Hypothalamus (tissue), 51 donors: ENCODE results near the gene RAP1GAP2.
"Not testable (repeated sequence)": the region's sequence is repeated elsewhere in the genome, so short reads cannot be mapped to it uniquely, and the experiment has no call there.

Experiments
- DNase-seq, 51 donors: peaks; one replicate each; lab custom pipeline; 2025; lab: John Stamatoyannopoulos, UW

Gene RAP1GAP2

GRCh38 chr17:3008336-3009288 lies 212.4 kb downstream of the RAP1GAP2 start:
- no peak for DNase-seq

- no peak for DNase-seq
Measured at GRCh38 chr17:3009411-3009920, 213.2 kb downstream of the RAP1GAP2 start.

- no peak for DNase-seq
Measured at GRCh38 chr17:3011891-3012290, 215.7 kb downstream of the RAP1GAP2 start.

- peak in 42 of 51 donors; percentile 6 to 77 (median 38) for DNase-seq
Measured at GRCh38 chr17:3012926-3013581, 216.8 kb downstream of the RAP1GAP2 start.

GRCh38 chr17:3015890-3016289 lies 219.7 kb downstream of the RAP1GAP2 start:
- DNase-seq = no peak

GRCh38 chr17:3017936-3018335 lies 221.7 kb downstream of the RAP1GAP2 start:
- no peak for DNase-seq

GRCh38 chr17:3019761-3020160 lies 223.5 kb downstream of the RAP1GAP2 start:
- DNase-seq = peak in 1 of 51 donors; percentile 12

GRCh38 chr17:3020381-3020780 lies 224.1 kb downstream of the RAP1GAP2 start:
- DNase-seq = no peak

- DNase-seq = no peak
Measured at GRCh38 chr17:3022197-3022596, 226.0 kb downstream of the RAP1GAP2 start.

GRCh38 chr17:3024346-3024745 lies 228.1 kb downstream of the RAP1GAP2 start:
- DNase-seq = no peak

- DNase-seq = no peak
Measured at GRCh38 chr17:3025421-3026124, 229.3 kb downstream of the RAP1GAP2 start.

GRCh38 chr17:3026125-3026855 lies 230.1 kb downstream of the RAP1GAP2 start:
- no peak for DNase-seq

GRCh38 chr17:3026856-3027751 lies 230.9 kb downstream of the RAP1GAP2 start:
- DNase-seq = no peak

GRCh38 chr17:3027786-3028532 lies 231.7 kb downstream of the RAP1GAP2 start:
- DNase-seq = no peak

- DNase-seq = no peak
Measured at GRCh38 chr17:3029213-3029913, 233.1 kb downstream of the RAP1GAP2 start.

- no peak for DNase-seq
Measured at GRCh38 chr17:3030096-3030495, 233.9 kb downstream of the RAP1GAP2 start.

- DNase-seq = not testable (repeated sequence)
Measured at GRCh38 chr17:3030852-3031470, 234.7 kb downstream of the RAP1GAP2 start.
